CD4-positive, alpha-beta T cell treated with Interleukin-21 for 1 hour (primary cell): ENCODE results near the gene ABCC1.
"Not testable (repeated sequence)": the region's sequence is repeated elsewhere in the genome, so short reads cannot be mapped to it uniquely, and the experiment has no call there.

ENCODE experiments used
- DNase-seq: peaks from one replicate; pipeline ENCODE4 v3.0.0-alpha.2; 2020

ABCC1 gene

DNA sequence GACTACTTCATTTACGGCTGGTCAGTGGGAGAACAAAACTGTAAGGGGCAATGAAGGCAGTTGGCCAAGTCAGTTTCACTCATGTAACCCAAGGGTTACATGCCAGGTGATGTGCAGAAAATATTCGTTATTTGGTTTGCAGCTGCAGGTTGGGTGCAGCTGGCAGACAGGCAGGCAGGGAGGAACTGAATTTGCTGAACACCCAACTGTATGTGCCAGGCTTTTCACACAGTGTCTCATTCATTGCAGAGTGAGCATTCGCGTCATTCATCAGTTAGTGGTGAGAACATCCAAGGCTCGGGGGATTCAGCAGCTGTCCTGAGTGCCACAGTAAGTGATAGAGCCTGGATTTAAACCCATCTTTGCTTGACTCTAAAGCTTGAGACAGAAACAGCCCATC lies 214.2 kb downstream of the ABCC1 start:
- DNase-seq = no peak

GRCh38 chr16:16164243-16164642 lies 214.8 kb downstream of the ABCC1 start:
- DNase-seq = no peak

DNA sequence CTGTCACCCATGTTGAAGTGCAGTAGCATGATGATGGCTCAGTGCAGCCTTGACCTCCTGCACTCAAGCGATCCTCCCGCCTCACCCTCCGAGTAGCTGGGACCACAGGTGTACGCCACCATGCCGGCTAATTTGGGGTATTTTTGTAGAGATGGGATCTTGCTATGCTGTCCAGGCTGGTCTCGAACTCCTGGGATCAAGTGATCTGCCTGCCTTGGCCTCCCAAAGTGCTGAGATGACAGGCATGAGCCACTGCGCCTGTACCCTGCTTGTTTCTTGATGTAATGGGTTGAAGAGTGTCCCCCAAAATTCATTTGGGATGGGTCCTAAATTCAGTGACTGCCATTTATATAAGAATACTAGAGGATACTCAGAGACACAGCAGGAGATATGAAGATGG lies 216.7 kb downstream of the ABCC1 start:
- no peak for DNase-seq

- no peak for DNase-seq
These were observed 217.5 kb downstream of the ABCC1 start for GRCh38 chr16:16166949-16167348.

DNA sequence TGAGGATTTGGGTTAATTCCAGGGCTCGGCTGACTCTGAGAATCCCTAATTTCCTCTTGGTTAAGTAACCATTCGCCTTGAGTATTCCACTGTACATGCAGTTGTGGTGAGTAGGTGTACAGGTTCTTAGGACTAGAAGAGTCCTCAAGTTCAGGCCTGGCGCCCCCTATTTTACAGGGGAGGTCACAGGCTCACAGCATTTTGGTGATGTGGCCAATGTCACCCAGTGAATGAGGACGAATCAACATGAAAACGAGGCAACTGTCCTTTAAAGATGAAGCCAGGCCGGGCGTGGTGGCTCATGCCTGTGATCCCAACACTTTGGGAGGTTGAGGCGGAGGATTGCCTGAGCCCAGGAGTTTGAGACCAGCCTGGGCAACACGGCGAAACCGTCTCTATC lies 218.5 kb downstream of the ABCC1 start:
- no peak for DNase-seq

DNA sequence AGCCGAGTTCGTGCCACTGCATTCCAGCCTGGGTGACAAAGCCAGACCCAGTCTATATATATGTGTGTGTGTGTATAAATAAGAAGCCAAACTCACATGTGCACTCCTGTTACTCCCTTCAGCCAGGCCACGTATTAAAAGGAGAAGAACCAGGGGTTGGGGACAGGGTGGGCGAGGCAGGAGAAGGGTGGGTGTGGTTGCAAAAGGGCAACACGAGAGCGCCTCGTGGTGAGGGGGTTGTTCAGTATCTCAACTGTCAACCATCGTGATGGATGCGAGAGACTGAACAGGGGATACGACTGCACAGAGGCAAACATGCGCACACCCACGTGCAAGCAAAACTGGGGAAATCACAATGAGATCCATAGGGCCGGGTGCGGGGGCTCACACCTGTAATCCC lies 219.0 kb downstream of the ABCC1 start:
- DNase-seq = no peak

DNA sequence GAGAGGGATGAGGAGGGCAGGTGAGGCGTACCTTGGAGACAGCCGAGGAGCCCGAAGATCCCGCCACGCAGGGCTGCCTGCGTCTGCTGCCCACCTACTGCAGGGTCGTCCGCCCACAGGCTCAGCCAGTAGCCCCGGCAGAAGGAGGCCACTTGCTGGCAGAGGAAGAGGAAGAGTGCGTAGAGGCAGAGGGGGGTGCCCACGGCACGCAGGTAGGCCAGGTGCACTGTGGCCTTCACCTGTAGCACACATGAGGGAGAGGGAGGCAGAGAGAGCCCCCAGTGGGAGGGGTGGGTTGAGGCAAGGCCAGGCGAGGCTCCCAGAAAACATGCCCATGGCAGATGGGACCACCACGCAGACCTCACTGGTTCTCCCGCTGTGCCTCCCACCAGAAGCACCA lies 220.2 kb downstream of the ABCC1 start:
- no peak for DNase-seq

DNA sequence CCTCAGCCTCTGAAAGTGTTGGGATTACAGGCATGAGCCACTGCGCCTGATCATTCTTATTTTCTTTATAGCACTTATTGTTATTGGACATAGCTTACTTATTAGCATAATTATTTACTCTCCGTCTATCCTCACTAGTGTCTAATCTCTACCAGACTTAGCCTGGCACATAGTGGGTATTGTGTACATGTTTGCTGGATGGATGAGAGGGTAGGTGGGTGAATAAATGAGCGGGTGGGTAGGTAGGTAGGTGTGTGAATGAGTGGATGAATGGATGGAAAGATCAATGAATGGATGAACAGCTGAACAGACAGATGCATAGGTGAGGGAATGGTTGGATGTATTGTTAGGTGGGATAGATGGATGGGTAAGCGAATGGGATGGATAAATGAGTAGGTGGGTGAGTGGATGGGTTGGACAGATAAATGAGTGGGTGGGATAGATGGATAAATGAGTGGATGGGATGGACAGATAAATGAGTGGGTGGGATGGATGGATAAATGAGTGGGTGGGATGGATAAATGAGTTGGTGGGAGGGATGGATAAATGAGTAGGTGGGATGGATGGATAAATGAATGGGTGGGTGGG lies 222.0 kb downstream of the ABCC1 start:
- no peak for DNase-seq

GRCh38 chr16:16172991-16173390 lies 223.6 kb downstream of the ABCC1 start:
- DNase-seq = no peak

- DNase-seq = no peak
These were observed 225.9 kb downstream of the ABCC1 start for GRCh38 chr16:16175296-16175695.

- no peak for DNase-seq
These were observed 226.9 kb downstream of the ABCC1 start for GRCh38 chr16:16176328-16176727.

GRCh38 chr16:16178455-16179162 lies 229.2 kb downstream of the ABCC1 start:
- DNase-seq = no peak

DNA sequence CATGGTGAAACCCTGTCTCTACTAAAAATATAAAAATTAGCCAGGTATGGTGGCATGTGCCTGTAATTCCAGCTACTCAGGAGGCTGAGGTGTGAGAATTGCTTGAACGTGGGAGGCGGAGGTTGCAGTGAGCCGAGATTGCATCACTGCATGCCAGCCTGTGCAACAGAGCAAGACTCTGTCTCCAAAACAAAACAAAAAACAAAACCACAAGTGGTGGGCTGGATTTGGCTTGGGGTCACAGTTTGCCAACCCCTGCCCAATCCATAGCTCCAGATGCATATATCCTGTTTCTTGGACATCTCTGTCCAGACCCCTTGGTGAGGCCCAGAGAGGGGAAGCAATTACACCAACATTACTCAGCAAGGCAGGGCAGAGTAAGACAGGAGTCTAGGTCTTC lies 232.3 kb downstream of the ABCC1 start:
- DNase-seq = not testable (repeated sequence)

DNA sequence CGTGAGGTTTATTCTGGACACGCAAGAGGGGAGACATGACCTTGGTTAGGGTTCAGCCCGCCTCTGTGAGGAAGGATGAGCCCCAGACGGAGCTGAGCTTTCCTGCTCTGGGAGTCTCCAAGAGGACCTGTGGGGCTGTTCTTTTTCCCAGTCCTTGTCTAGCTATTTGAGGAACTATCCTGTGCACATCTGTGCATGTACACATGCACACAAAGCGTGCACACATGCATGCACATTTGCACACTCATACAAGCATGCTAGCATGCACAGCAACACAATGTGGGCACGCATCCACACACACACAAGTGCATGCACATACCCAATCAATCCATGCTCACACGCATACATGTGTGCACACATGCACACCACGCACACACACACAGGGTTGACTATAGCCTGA lies 233.5 kb downstream of the ABCC1 start:
- DNase-seq = no peak

GRCh38 chr16:16183562-16183961 lies 234.1 kb downstream of the ABCC1 start:
- DNase-seq = no peak

- DNase-seq = no peak
These were observed 235.2 kb downstream of the ABCC1 start for GRCh38 chr16:16184594-16184993.

GRCh38 chr16:16185095-16185494 lies 235.7 kb downstream of the ABCC1 start:
- DNase-seq = no peak

GRCh38 chr16:16186820-16187219 lies 237.4 kb downstream of the ABCC1 start:
- no peak for DNase-seq

DNA sequence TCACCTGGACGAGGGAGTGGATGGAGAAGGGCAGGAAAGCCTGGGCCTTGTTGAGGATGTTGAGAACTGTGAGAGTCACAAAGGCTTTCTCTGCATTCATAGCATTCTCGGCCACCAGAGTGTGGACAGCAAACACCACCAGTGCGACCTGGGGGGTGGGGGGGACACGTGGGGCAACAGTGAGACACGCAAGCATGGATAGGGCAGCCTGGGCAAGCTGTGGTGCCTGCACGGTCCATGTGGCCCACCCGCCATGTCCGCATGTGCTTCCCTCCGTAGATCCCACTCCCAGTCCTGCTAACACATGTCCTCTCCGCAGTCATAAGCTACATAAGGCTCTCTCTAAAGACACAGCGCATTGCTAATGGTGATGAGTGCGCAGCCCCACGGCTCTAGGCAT lies 239.4 kb downstream of the ABCC1 start:
- DNase-seq = no peak

- DNase-seq = no peak
These were observed 240.4 kb downstream of the ABCC1 start for GRCh38 chr16:16189842-16190241.

GRCh38 chr16:16190546-16190945 lies 241.1 kb downstream of the ABCC1 start:
- DNase-seq = no peak

- DNase-seq = not testable (repeated sequence)
These were observed 241.6 kb downstream of the ABCC1 start for GRCh38 chr16:16190966-16191365.

DNA sequence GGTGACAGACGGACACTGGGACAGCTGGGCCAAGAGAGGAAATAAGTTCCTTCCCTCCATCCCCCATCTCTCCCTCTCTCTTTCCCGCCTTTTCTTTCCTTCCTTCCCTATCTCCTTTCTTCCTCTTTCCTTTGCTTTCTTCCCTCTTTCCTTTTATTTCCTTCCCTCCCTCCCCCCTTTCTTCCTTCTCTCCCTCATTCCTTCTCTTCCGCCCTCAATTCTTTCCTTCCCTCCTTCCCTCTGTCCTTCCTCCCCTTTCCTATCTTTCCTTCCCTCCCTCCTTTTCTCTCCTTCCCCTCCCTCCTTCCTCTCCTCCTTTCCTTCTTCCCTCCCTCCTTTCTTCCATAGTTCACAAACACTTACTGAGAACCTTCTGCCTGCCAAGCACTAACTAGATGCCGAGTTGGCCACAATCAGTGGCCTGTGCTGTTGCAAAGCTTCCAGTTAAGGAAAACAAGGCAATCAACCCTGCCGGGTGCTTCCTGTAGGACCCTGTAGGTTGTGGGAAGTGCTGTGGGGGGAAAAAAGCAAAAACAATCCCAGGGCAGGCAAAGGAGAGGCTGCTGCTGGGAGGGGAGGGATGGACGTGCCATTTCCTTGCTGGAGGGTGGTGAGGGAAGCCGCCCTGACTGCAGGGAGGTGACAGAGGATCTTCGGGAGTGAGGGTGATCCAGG lies 242.2 kb downstream of the ABCC1 start:
- DNase-seq = no peak
